Fibroblast of villous mesenchyme (primary cell): ENCODE measurements around the gene R3HDM4. TPM values are rescaled to one million over a fixed set of nuclear protein-coding genes. Genes with fewer than 3 reads are reported as not detected.

Experiments
- DNase-seq: peaks from one replicate; pipeline ENCODE4 v3.0.0-alpha.2; 2010; ENCODE audit warnings: low read depth
- H3K4me3 ChIP-seq: 2 replicates; pipeline ENCODE4 v1.5.1; 2011; ENCODE audit warnings: low read depth, mild to moderate bottlenecking, low read length
- total RNA-seq: library from RNA; depleted of rRNA; stranded (reverse); fragments of >200 nt; gene quantifications from 2 replicates; pipeline ENCODE4 v1.2.3, GENCODE V29; 2012
- TF ChIP-seq, protein P1 (sequence below): IDR thresholded peaks from 2 replicates; pipeline ENCODE4 v1.5.1; 2012; ENCODE audit warnings: low read depth, mild to moderate bottlenecking, low read length; ENCODE audit not compliant: insufficient read depth

The R3HDM4 gene
- total RNA-seq, 1 donor, result 26.3 TPM

- DNase-seq, result no peak
- no peak overlapping the region for H3K4me3 ChIP-seq
- TF ChIP-seq, protein P1, sequence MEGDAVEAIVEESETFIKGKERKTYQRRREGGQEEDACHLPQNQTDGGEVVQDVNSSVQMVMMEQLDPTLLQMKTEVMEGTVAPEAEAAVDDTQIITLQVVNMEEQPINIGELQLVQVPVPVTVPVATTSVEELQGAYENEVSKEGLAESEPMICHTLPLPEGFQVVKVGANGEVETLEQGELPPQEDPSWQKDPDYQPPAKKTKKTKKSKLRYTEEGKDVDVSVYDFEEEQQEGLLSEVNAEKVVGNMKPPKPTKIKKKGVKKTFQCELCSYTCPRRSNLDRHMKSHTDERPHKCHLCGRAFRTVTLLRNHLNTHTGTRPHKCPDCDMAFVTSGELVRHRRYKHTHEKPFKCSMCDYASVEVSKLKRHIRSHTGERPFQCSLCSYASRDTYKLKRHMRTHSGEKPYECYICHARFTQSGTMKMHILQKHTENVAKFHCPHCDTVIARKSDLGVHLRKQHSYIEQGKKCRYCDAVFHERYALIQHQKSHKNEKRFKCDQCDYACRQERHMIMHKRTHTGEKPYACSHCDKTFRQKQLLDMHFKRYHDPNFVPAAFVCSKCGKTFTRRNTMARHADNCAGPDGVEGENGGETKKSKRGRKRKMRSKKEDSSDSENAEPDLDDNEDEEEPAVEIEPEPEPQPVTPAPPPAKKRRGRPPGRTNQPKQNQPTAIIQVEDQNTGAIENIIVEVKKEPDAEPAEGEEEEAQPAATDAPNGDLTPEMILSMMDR, result no peak
These were observed 5.6 kb upstream of the R3HDM4 start for GRCh38 chr19:918481-919198.

GRCh38 chr19:918152-918437 is 5.1 kb upstream of the R3HDM4 start:
- no peak for DNase-seq
- H3K4me3 ChIP-seq, result no peak overlapping the region
- TF ChIP-seq, protein P1, result no peak

GRCh38 chr19:917323-918151 is 4.5 kb upstream of the R3HDM4 start, which contains the start of gene KISS1R:
KISS1R (plus strand) TSS chr19:917333; CDS start chr19:917503, 170 bp downstream.
- TF ChIP-seq, protein P1, result peak; percentile 55
- peak within 1 kb of the TSS; percentile 21 for H3K4me3 ChIP-seq
- DNase-seq, result no peak

GRCh38 chr19:916645-917322 is 3.8 kb upstream of the R3HDM4 start:
- peak overlapping the region; percentile 21 for H3K4me3 ChIP-seq
- DNase-seq, result no peak
- TF ChIP-seq, protein P1, result no peak

DNA sequence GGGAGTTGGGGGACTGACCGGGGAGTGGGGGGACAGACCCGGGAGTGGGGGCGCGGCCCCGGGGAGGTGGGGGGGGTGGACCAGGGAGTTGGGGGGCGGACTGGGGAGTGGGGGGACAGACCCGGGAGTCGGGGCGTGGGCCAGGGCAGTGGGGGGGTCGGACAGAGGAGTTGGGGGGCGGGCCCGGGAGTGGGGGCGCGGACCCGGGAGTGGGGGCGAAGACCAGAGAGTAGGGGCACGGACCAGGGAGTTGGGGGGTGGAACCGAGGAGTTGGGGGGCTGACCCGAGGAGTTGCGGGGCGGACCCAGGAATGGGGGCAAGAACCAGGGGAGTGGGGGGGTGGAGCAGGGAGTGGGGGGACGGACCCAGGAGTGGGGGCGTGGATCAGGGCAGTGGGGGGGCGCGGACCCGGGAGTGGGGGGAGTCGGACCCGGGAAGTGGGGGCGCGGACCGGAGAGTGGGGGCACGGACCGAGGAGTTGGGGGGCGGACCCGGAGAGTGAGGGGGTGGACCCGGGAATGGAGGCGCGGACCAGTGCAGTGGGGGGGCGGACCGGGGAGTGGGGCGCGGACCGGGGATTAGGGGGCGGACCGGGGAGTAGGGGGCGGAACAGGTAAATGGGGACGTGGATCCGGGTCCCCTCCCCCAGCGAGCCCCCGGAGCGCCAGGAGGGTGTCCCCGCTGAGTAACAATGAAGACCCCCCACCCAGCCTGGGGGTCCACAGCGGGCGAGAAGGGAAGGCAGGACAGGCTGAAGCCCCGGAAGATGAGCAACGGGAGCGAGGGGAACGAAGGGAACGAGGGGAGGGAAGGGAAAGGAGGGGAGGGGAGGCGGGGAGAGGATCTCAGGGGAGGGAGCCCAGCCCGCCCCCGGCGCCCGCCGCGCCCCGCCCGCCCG is 589 bp downstream of the R3HDM4 start:
- no peak for DNase-seq
- H3K4me3 ChIP-seq, result peak overlapping the region; percentile 89
- TF ChIP-seq, protein P1, result no peak
